GM21717 (cell line): ENCODE measurements around the gene PITPNB.

Experiments
- ATAC-seq: cut with Tn5 transposase; IDR thresholded peaks from one replicate; pipeline ENCODE4 v1.9.1; 2021; ENCODE audit warnings: mild to moderate bottlenecking, moderate library complexity; ENCODE audit not compliant: unreplicated experiment

PITPNB gene

DNA sequence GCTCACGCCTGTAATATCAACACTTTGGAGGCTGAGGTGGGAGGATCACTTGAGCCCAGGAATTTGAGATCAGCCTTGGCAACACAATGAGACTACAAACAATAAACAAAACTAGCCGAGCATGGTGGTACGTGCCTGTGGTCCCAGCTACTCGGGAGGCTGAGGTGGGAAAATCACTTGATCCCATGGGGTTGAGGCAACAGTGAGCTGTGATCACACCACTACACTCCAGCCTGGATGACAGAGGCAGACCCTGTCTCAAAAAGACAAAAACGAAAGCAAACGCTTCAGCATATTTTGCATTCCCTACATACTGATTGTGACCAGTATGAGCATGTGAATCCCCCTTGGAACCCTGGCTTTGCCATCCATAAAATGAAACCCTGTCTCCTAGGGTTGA, 83.6 kb downstream of the PITPNB start:
- ATAC-seq, result no peak

DNA sequence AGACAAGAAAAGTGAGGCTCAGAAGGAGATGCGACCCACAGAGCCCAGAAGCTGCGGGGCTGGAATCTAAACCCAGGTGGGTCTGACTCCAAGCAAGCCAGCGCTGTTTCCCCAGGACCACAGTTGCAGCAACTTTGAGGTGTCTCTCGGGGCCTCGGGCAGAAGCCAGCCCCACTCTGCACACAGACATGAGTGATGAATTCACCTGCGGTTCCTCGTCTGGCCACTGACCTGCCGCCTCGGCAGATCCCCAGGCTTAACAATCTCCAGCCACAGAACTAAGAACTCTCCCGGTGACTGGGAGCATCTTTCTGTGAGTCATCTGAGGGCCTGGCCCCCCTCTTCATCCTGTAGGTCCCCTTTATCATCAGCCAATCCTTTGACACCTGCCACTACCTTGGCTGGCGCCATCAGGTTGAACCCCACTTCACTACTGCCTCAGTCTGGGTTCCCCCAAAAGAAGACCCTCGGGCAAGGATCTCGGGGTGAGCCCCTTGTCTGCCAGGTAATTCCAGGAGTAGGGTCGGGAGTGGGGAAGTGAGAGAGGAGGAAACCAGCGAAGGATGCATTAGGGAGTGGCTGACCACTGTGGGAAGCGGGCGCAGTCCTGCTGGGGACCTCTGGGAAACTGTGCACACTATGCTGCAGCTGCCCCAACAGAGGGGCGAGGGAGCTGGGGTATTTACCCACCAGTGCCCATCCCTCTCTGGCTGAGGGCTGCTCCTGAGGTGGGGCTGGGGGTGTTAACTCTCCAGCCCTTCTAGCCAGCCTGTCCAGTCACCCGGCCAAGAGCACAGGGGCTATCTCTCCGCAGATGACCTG, 84.5 kb downstream of the PITPNB start:
- ATAC-seq, result no peak

DNA sequence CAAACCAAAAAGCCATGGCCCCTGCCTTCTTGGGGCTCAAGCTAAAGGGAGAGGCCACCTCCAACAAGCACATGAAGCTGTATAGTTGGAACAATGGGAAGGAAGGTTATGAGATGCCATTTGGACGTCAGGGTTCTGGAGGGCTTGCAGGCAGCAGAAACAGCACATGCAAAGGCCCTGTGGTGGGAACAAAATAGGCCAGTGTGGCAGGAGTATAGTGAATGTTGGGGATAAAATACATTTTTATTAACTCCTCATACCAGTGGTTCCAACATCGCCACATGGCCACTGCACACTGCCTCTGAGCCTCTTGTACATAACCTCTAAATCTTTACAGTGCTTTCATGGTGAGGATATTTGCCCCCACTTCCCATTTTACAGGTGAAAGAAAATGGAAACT, 85.3 kb downstream of the PITPNB start:
- ATAC-seq, result no peak

DNA sequence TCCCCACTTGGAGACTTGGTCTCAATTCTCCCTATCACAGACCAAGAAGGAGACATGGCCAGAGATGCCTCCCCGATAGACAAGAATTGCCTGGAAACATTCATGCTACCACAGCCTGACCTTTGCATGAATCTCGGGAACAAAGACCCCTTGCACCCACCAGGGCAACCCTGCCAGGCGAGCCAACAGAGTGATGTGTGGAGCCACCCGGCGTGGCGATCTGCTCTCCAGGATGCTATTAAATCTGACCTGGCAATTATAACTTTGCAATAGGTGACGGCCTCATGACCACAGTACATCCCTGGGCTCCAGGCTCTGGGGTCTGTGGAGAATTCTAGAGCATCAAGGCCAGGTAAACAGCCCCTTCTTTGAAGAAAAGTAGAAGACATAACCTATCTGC, 86.5 kb downstream of the PITPNB start:
- ATAC-seq, result no peak

DNA sequence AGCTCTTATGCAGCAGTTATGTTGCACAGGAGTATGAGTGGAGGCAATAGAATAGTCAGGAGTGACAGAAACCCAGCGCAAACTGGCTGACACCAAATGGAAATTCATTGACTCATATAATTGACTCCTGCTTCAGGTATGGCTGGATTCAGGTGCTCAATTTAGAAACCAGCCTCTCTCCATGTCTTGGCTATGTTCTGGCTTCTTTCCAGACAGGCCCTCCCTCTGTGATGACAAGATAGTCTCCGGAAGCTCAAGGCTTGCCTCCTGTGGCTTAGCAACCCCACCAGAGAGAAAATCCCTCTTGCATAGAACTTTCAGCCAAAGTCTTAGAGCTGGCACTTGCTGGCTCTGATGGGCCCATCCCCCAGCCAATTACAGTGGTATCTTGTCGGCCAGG, 89.4 kb downstream of the PITPNB start:
- ATAC-seq, result no peak

DNA sequence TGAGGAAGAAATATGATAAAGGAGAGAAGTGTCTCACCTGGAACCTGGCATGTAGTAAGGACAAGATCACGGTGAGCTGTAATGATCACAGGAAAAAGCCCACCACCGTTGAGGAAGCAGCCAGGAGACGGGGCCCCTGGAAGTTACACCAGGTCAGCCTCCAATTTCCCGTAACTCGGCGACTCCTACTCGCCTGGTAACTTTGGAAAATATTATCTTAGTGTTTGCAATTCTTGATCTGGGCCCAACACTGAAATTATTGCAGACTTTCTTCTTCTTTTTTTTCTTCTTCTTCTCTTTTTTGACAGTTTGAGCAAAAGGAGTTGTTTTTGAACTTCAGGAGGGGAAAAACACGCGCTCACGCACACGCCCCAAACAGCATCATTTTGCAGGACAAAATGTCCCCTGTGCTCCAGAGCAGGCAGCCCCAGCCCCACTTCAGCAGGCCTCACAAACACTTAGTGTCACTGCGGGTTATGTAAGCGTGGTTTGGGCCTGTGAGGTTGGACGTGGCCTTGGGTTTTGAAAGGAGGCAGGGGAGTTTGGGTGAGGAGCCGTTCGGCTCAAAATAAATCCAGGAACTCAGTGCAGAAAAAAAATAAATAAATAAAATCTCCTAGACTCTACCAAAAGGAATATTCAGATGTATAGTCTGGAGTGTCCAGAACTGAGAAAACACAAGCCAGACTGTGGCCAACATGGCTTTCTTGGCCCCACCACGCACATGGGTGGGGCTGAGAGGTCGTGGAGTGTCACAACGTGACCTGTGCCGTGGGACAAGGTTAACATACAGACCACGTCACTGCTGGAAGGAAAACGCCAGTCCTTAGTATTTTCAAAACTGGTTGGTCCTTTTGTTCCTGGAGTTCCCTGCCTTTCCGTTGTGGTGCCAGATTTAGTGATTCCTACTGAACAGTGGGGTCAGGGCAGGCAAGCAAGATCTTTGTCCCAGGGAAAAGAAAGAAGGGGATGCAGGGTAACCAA, 91.2 kb downstream of the PITPNB start:
- ATAC-seq, result no peak

DNA sequence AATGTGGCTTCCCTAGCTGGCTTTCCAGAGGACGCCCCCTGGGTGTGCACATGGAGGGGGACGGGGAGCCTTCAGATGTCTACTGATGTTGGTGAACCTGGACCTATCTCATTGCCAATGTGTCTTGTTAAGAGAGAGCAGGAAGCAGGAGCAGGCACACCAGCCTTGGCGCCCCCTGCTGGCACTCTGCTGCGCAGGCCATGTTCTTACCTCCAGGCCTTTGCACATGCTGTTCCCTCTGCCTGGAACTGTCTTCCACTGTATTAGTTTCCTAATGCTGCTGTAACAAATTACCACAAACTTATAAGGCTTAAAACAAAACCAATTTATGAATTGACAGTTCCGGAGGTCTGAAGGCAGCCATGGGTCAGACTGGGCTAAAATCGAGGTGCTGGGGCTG, 93.9 kb downstream of the PITPNB start:
- ATAC-seq, result no peak

DNA sequence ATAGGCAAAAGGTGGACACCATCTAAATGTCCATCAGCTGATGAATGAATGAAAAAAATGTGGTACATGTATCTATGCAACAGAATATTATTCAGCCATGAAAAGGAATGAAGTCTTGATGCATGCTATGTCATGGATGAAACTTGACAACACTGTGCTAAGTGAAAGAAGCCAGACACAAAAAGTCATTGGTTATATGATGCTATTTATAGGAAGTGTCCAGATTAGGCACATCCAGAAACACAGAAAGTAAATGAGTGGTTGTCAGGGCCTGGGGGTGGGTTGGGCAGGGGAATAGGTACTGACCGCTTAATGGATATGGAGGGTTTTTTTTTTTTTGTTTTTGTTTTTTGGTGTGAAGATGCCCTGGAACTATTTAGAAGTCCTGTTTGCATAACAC, 95.8 kb downstream of the PITPNB start:
- no peak for ATAC-seq

DNA sequence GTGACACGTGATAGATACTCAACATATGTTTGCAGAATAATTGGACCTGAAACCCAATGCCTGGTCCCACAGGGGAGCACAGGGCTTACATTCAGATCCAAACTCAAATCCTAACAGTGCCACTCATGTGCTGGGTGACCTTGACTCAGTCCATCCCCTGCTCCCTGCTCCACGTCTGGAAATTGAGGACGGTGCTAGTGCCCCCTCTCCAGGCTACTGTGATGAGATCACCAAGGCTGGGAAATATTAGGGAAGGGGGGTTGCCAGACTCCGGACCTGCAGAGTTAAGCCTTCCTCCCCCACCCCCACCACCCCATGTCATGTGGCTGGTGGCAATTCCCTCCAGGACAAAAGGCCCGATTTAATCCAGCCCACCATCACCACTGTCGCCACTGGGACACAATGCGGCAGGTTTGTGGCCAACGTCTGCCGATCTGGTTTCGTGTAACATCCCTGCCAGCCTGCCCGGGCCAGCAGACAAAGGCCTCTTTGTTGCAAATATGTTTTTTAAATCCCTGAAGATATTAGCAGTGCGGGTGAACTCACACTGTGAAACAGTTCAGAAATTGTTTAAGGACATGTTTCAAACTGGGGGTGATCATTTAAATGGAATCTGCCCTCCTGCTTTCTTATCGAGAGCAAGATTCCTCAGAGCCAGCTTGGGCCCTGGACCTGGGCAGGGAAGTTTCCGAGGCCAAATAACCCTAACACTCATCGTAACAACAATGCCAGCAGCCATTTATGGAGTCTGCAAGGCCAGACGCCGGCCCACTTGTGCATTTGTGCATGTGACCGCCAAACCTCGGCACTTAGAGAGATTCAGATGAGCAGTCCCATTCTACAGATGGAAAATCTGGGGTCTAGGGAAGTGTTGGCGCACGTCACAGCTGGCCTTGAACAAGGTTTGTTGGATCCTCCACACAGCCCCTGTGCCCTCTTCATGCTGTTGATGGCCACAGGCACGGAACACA, 97.9 kb downstream of the PITPNB start:
- ATAC-seq, result no peak

DNA sequence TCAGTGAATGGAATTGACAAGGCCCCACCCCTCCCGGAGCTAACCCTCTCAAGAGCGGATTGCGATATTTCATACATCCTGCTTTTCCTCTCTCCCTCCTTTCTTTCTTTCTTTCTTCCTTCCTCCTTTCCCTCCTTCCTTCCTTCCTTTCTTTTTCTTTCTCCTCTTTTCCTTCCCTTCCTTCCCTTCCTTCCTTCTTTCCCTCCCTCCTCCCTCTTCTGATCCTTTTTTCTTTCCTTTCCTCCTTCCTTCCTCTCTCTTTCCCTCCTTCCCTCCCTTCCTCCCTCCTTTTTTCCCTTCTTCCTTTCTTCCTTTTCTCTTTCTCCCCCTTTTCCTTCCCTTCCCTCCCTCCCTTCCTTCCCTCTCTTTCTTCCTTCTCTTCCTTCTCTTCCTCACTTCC, 102.5 kb downstream of the PITPNB start:
- no peak for ATAC-seq

DNA sequence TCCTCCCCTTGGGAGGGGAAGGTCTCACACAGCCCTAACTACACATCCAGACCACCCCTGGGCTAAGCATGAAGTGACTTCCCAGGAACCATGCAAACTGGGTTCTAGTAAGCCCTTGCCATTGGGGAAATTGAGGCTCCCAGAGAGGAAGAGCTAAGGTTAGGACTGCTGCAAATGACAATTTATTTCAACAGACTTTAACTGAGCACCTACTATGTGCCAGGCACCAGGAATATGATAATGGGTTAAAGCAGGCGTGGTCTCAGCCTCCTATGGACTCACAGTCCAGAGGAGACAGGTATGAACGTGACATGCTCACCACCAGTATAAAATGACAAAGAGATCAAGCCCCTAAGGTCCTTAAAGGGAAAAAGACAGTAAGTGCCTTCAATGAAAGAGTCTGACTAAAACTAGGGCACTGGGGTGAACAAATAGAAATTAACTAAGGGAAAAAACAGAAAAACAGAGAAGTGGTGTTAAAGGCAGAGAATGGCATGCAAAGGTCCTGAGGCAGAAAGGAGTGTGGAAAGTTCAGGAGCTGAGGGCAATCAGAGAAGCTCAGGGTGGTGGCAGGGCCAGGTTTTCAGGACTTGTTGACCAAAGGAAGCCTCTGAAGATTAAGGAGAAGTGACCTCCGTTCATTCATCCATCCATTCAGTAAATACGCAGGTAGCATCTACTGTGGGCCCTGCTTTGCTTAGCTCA, 103.1 kb downstream of the PITPNB start:
- ATAC-seq, result no peak

DNA sequence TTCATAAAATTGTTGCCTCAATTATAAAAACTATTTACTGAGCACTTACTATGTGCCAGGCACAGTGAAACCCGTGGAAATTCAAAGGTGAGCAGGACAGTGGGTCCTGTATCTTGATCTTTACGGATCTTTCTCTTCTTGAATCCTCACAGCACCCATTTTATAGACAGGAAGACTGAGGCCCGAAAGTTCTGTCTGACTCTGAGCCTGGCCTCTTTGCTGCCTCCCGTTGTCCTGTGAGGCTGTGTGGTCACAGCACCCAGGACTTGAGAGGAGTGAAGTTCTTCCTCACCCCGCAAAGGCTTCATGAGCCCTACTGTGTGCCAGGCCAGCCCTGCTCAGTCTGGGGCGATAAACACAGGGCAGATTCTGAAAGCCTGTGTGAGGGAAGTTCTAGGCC, 104.1 kb downstream of the PITPNB start:
- no peak for ATAC-seq

DNA sequence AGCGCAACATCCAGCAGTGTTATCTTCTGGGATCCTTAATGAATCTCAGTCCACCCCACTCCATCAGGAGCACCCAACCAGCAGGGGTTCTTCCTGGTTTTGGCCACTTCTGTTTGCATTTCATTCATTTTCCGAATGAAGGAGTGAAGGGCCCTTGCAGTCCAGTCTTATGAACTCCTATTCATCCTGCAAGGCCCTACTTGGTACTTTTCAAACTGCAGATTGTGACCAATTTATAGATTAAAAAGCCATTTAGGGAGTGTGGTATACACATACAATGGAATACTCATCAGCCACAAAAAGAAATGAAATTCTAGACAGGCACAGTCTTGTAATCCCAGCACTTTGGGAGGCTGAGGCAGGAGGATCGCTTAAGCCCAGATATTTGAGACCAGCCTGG, 107.3 kb downstream of the PITPNB start:
- ATAC-seq, result no peak

DNA sequence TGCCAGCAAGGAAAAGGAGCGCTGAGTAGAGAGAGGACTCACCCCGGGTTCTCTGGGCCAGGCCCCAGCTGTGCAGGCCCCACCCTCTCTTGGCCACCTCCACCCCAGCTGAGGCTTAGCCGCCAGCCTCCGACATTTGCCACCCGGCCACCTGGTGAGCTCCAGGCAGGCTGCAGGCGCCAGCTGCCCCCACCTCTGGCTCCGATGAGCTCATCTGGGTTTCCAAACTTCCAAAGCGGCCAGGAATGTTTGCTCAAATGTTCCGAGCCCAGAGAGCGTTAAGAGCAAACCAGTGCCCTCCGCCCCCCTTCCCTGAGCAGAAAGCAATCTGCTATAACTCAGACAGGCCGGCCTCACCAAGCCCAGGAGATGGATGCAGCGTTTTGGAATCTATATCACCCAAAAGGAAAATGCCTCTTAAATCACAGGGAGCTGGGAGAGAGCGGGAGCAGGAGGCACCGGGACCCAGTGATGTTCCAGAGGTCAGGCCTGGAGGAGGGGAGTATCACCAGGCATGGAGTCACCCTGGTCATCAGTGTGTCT, 108.4 kb downstream of the PITPNB start:
- no peak for ATAC-seq

DNA sequence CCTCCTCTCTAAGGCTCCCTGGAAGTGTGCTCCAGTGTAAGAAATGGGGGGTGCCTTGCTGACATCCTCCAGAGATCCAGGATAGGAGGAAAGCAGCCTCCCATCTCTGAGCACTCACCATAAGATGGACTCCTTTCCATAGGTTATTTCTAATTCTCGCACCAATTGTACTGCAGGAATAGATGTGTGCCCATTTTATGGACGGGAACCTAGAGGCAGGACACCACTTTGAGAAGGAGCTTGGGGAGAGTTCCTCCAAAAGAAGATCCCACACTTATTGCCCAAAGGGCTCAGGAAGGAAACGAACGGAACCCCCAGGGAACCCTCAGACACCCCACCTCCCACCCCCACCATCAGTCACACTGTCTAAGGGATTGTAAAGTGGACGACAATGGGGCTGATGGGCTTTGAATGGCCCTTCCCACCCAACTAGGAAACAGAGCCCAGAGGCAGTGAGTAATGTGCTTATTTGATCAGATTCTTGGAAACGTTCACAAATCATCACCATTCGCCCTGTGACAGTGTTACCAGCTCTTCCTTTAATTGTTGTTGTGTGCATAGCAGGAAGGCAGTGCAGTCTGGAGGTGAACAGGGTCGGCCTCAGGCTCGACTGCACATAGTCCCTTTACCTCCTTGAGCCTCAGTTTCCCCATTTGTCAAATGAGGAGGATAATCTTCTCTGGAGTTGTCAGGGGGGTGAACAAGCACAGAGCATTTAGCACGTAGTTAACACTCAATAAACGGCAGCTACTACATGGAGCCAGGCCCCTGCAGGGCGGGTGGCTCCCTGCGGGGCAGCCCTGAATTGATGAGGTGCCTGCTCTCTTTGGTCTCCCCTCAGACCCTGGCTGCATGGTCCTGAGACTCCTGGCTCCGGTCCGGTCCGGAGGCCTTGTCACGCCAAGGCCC, 109.1 kb downstream of the PITPNB start:
- ATAC-seq, result no peak

DNA sequence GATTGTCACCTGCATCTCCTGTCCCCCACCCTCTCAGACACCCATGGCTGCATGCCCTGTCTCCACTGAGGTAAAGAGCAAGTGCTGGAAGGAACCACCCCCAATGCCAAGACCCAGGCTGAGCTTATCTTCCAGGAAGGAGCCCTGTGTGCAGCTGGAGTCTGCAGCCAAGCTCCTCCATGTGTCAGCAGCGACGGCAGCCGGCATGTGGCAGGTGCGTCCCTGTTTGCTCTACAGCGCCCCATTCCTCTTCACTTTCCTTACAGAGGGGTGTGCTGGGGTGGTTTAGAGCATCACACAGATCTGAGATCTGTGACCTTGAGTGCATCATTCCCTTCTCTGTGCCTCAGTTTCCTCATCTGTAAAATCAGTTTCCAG, 109.8 kb downstream of the PITPNB start:
- ATAC-seq, result no peak

DNA sequence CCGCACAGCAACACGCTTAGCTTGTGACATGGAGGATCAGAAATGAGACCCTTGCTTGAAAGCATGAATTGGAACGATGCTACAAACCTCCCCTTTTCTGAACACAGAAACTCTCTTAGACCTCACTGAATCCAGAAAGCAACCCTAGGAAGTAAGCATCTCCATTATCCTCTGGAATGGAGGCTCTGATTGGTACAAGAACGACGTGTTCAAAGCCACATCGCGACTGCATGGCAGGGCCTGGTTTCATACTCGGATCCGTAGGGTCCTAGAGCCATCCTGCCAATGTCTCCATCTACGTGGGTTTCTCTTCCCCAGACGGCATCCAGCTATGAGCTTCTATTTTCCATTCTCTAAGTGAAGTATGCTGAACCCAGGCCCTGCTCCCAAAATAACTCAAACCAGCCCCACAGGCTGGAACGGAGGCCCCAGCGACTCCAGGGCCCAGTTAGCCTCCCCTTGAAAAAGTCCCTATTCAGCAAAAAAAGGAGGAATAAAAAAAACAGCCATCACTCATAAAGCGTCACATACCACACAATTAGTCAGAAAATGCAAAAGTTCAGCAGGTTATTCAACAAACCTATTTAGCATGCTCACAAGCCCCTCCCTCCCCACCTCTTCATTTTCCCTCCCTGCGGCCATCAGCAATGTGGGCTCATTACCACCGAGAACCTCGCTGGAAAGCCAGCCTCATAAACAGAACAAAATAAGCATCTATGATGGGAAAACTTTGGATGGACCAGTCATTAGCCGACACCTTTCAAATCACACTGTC, 110.4 kb downstream of the PITPNB start:
- ATAC-seq, result no peak

DNA sequence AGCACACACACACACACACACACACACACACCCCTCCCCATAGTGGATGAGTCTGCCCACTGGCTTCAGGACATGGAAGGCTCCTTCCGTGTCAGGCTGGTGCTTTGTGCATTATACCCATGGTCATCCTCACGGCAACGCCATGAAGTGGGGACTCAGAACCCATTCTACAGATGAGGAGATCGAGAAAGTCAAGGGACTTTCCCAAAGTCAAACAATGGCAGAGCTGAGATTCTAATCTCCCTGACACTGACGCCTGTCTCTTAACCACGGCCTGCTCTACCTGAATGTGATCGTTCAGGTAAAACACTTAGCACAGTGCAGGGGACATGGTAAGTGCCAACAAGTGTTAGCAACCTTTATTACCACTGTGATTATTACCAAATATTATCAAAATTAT, 113.2 kb downstream of the PITPNB start:
- ATAC-seq, result no peak
